Stimulated activated CD4-positive, alpha-beta T cell treated with anti-CD3 and anti-CD28 coated beads, Interleukin-2, amount 100 ng/mL, for 24 hours (primary cell): ENCODE data around the gene TMEM232.

Experiments used
- DNase-seq, 2 donors: peaks; one replicate each; pipeline ENCODE4 v3.0.0-alpha.2; 2020

TMEM232 gene

GRCh38 chr5:110506378-110506777, 220.1 kb downstream of the TMEM232 start:
- DNase-seq: no peak

DNA sequence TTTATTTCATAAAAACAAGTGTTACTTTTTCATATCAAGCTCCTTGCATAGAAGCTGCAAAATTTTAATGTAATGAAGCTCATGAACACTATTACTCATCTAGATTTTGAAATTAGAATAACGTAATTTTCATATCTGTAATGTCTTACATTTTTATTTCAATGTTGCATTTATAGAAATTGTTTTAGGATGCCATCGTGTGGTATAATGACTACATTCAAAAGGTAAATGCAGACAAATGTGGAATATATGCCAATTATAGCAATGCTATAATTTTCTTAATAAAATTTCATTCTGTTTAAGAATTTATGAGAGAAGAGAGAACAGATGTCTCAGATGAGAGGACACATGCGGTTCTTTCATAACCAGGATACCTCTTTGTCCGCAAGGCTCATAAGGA, 230.2 kb downstream of the TMEM232 start:
- DNase-seq: no peak

DNA sequence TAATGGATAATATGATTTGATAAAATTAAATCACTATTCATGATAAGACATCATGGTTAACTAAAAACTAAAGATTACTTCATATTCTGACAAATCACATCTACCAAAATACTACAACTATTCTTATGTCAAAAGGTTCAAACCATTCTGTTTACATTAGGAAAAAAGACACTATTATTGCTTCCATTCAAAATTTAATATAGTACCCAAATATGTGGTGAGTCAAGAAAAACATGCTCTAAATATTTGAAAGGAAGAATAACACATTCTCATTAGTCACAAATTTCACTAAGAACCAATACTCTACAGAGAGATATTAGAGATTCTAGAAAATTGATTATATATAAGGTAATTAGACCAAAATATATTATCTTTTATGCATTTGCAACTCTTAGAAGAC, 234.0 kb downstream of the TMEM232 start:
- no peak for DNase-seq

DNA sequence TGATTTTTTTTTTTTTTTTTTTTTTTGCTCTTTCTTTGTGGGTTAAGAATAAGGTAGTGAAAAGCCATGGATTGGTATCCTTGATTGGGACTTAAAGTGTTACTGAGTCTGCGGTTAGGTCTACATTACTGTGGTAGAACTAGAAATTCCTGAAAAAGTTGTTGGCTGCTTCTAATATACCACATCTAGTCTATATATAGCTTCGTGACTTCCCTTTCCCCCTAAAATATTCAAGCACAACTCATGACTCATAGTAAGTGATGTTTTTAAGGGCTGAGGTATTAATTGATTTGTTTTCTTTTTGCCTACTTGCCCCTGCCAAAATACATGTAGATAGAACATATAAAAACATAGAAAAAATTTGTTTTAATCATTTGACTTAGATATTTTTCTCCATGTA, 247.6 kb downstream of the TMEM232 start:
- no peak for DNase-seq

- DNase-seq: no peak
Measured at GRCh38 chr5:110477911-110478310, 248.6 kb downstream of the TMEM232 start.

DNA sequence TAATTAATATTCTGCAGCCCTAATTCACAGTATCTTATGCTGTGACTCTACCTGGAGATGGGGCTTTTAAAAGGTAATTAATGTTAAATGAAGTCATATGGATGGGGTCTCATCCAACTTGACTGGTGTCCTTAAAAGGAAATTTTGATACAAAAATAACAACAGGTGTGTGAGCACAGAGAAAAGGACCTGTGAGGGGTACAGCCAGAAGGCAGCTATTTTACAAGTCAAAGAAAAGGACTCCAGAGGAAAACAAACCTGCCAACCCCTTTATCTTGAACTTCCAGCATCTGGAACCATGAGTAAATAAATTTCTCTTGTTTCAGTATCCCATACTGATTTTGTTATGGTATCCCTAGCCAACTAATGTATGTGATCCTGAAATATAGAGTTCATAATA, 250.3 kb downstream of the TMEM232 start:
- no peak for DNase-seq

GRCh38 chr5:110475529-110475928, 250.9 kb downstream of the TMEM232 start:
- no peak for DNase-seq

DNA sequence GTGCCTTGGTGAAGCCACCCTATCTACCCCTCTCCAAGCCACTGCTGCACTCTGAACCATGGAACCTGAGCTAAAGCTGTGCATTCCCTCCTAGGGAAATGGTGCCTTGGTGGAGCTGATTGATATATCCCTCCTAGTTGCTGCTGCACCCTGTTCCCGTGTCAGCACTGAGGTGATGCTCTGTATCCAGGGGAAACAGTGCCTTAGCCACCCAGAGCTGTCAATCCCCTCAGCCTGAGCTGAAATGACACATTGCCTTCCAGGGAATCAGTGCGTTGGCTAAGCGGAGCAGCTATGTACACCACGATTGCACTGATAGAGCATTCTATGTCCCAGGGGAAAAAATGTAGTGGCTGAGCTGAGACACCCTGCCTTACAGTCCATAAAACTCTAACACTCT, 257.0 kb downstream of the TMEM232 start:
- DNase-seq: no peak

GRCh38 chr5:110463106-110463505, 263.4 kb downstream of the TMEM232 start:
- DNase-seq: no peak

GRCh38 chr5:110460837-110461236, 265.6 kb downstream of the TMEM232 start:
- no peak for DNase-seq

DNA sequence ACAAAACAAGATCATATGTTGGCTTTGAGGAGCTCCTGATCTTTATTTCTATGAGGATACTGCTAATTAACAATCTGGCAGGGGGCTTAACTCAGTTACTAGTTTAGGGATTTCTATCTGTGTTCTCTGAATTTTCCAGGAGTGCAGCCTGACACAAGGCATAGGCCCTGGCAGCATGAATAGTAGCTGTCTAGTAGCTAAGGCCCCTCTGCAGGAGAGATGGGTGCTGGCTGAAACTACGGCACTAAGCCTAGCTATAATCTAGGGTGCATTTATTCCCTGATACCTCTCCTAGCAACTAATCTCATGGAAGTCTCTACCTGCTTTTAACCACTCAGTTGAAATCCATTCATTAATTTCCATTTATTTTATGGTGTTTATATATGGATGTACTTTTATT, 268.2 kb downstream of the TMEM232 start:
- DNase-seq: no peak

- no peak for DNase-seq
Measured at GRCh38 chr5:110442856-110443255, 283.6 kb downstream of the TMEM232 start.

- no peak for DNase-seq
Measured at GRCh38 chr5:110441035-110441434, 285.4 kb downstream of the TMEM232 start.

DNA sequence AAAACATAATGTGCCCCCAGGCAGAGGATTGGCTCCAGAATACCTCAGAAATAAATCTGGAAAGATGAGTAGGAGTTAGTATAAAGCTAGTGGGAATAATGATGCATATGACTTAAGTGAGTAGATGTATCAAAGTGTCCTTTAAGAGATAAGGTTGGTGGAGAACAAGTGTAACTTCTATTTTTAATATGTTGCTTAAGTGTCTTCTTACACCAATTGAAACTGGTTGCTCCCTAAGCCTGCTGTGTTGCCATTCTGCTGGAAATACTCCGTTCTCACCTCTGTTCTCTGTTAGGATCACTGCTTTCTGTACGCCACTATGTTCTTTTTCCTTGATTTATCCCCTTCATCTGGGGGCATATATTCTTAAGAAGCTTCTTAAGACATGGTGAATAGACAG, 286.4 kb downstream of the TMEM232 start:
- DNase-seq: no peak

- DNase-seq: no peak
Measured at GRCh38 chr5:110439296-110439695, 287.2 kb downstream of the TMEM232 start.

DNA sequence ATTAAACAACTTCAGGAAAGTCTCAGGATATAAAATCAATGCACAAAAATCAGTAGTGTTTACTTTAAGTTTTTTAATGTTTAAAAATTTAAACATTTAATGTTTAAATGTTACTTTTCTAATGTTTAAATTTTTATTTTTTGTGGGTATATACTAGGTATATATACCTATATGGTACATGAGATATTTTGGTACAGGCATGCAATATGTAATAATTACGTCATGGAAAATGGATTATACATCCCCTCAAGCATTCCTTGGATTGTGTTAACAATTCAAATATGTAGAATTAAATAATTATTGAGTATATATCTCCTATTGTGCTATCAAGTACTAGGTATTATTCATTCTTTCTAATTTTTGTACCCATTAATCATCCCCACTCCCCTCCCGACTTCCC, 291.3 kb downstream of the TMEM232 start:
- no peak for DNase-seq

GRCh38 chr5:110431603-110432002, 294.9 kb downstream of the TMEM232 start:
- DNase-seq: no peak

GRCh38 chr5:110414360-110414759, 312.1 kb downstream of the TMEM232 start:
- no peak for DNase-seq

DNA sequence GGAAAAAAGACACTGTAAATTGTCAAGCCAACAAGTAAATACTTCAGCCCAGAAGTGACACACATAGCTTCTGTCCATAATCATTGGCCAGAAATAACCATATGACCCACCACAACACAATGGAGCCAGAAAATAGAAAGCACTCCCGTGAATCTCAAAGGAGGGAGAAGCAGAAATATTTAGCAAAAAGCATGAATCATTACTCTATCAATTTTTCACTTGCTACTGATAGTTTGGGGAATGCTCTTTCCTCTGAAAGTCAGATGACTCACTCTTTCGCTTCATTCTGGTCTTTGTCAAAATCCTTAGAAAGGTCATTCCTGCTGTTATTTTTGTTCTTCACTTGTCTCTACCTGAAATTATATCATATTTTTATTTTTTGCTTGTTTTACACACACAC, 312.6 kb downstream of the TMEM232 start:
- no peak for DNase-seq

DNA sequence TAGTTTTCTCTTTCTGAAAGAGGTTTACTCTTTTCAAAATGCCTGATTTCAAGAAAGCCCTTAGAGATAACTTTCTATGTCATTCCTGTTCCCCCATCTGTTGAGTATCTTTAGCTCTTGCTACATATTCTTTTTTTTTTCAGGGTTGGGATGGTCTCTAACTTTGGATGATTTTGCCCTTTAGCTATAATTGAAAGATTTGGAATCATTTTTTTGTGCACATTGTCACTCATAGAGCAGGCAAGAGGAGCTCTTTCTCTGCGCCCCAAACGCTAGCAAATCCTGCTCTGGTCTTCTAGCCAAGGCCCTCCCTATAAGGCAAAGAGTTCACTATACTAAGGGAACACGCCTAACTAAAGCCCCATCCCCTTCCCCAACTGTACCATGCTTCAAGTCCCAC, 316.9 kb downstream of the TMEM232 start:
- DNase-seq: no peak

GRCh38 chr5:110402562-110402961, 323.9 kb downstream of the TMEM232 start:
- no peak for DNase-seq

GRCh38 chr5:110401881-110402280, 324.6 kb downstream of the TMEM232 start:
- DNase-seq: no peak

GRCh38 chr5:110398951-110399350, 327.5 kb downstream of the TMEM232 start:
- DNase-seq: no peak

GRCh38 chr5:110397281-110397680, 329.2 kb downstream of the TMEM232 start:
- DNase-seq: no peak

DNA sequence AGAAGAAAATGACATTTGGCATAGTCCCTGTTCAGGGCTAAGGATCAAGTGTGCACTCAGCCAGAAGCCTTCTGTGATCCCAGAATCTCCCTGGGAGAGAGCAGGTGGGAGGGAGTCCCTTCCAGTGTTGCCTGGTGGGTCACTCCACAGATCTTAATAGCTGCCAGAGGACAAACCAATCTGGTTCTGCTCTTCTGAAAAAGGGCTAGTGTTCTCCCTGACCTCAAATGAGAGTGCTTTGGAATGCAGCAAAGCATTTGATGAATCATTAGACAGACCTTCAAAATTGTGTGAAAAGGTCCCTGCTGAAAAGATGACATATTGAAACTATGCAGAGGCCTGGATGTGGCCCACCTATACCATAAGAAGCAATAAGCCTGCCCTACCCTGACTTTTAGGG, 339.7 kb downstream of the TMEM232 start:
- no peak for DNase-seq

- no peak for DNase-seq
Measured at GRCh38 chr5:110383231-110383630, 343.2 kb downstream of the TMEM232 start.
